Subcutaneous abdominal adipose tissue (tissue), 5 donors: Measurements from ENCODE around the gene NME1.
"Not testable (repeated sequence)": the region's sequence is repeated elsewhere in the genome, so short reads cannot be mapped to it uniquely, and the experiment has no call there.

Source experiments
- H3K27ac ChIP-seq: one replicate; pipeline ENCODE4 v1.7.0; 2013; ENCODE audit warnings: low read depth, mild to moderate bottlenecking, inconsistent platforms, low read length, moderate library complexity
- H3K27me3 ChIP-seq, 5 donors: one replicate each; pipeline ENCODE4 v1.7.0; 2013; ENCODE audit warnings: low read length in 5 of 5, inconsistent platforms in 1 of 5; ENCODE audit not compliant: control insufficient read depth in 5 of 5, insufficient read depth in 4 of 5
- H3K36me3 ChIP-seq, 5 donors: one replicate each; pipeline ENCODE4 v1.7.0; 2013; ENCODE audit warnings: low read length in 5 of 5; ENCODE audit not compliant: control insufficient read depth in 5 of 5, insufficient read depth in 5 of 5
- H3K4me1 ChIP-seq, 5 donors: one replicate each; pipeline ENCODE4 v1.7.0; 2013; ENCODE audit warnings: low read length in 5 of 5, mild to moderate bottlenecking in 3 of 5, moderate library complexity in 1 of 5; ENCODE audit not compliant: control insufficient read depth in 5 of 5, insufficient read depth in 5 of 5
- H3K4me3 ChIP-seq, 5 donors: one replicate each; pipeline ENCODE4 v1.7.0; 2013; ENCODE audit warnings: low read length in 5 of 5, low read depth in 1 of 5
- H3K9ac ChIP-seq, 5 donors: one replicate each; pipeline ENCODE4 v1.7.0; 2013; ENCODE audit warnings: low read length in 5 of 5, mild to moderate bottlenecking in 4 of 5, moderate library complexity in 3 of 5
- H3K9me3 ChIP-seq, 5 donors: one replicate each; pipeline ENCODE4 v1.7.0; 2013; ENCODE audit warnings: low read length in 5 of 5; ENCODE audit not compliant: control insufficient read depth in 5 of 5
- donor health status: healthy.
- donor health status: healthy.
- donor health status: healthy.
- donor health status: healthy.
- donor health status: healthy.

NME1 gene

GRCh38 chr17:51121620-51122472, 31.5 kb upstream of the NME1 start:
- peak overlapping the region; percentile 61 to 82 (median 74) for H3K4me3 ChIP-seq
- H3K36me3 ChIP-seq, result no peaks in the 10 kb centered on the region
- H3K9ac ChIP-seq, result peak overlapping the region; percentile 88 to 99 (median 93)
- peaks cover 20 to 38% (median 35%) of the 10 kb centered on the region in 5 donors for H3K4me1 ChIP-seq
- no peaks in the 10 kb centered on the region for H3K27me3 ChIP-seq
- peak overlapping the region; percentile 100 for H3K27ac ChIP-seq
- no peaks in the 10 kb centered on the region for H3K9me3 ChIP-seq

DNA sequence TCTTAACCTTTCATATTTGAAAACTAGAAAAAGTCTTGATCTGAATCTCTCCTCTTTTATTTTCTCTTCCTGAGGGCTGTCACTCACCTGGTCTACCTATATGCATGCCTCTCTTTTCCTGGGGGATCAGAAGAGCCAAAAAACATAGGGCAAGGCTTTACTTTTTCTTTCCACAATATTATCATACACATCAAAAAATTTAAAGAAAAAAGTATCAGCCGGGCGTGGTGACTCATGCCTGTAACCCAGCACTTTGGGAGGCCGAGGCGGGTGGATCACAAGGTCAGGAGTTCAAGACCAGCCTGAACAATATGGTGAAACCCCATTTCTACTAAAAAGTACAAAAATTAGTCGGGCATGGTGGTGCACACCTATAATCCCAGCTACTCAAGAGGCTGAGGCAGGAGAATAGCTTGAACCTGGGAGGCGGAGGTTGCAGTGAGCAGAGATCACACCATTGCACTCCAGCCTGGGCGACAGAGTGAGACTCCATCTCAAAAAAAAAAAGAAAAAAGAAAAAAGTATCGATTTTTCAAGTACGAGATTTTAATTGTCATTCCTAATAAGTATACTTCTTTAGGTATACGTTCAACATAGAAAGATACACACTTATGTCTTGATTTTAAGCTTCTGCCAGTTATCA, 30.8 kb upstream of the NME1 start:
- Histone ChIP-seq H3K4me3 (peak overlapping the region in 1 of 5 donors; percentile 82), H3K27ac (peak overlapping the region; percentile 100), H3K9ac (peak overlapping the region in 4 of 5 donors; percentile 88 to 99 (median 92)), H3K4me1 (peaks cover 20 to 38% (median 31%) of the 10 kb centered on the region in 5 donors)
- not testable (repeated sequence) for H3K27me3 ChIP-seq, H3K36me3 ChIP-seq, H3K9me3 ChIP-seq

DNA sequence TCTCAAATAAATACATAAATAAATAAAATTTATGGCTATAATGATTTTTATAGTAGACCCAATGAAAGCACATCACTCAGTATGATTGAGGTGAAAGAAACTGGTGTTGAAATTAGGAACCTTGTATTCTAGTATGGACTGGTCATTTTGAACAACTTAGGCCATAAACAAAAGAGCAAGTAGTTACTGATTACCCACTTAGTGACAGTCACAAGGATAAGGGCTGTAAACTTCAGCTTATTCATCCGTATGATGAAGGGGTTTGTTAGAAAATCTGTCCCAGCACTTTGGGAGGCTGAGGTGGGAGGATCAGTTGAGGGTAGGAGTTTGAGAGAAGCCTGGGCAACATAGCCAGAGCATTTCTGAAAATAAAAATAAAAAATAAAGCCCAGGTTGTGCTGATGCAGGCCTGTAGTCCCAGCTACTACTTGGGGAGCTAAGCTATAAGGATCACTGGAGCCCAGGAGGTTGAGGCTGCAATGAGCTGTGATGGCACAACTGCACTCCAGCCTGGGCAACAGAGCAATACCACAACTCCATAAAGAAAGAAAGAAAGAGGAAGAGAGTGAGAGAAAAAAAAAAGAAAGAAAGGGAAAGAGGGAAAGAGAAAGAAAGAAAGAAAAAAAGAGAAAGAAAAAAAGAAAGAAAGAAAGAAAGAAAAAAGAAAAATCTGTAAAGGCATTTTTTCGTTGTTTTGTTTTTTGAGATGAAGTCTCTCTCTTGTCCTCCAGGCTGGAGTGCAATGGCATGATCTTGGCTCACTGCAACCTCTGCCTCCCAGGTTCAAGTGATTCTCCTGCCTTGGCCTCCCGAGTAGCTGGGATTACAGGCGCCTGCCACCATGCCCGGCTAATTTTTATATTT, 28.5 kb upstream of the NME1 start:
- H3K9ac ChIP-seq, result no peak overlapping the region
- no peaks in the 10 kb centered on the region for H3K27me3 ChIP-seq
- H3K36me3 ChIP-seq, result no peaks in the 10 kb centered on the region
- H3K4me1 ChIP-seq, result peaks cover under 1 to 20% (median 14%) of the 10 kb centered on the region in 5 donors
- H3K4me3 ChIP-seq, result no peak overlapping the region
- no peaks in the 10 kb centered on the region for H3K9me3 ChIP-seq
- H3K27ac ChIP-seq, result peak overlapping the region; percentile 3

- H3K4me3 ChIP-seq, result no peak overlapping the region
- H3K27ac ChIP-seq, result peak overlapping the region; percentile 30
- H3K9me3 ChIP-seq, result no peaks in the 10 kb centered on the region
- H3K9ac ChIP-seq, result peak overlapping the region in 1 of 5 donors; percentile 30
- no peaks in the 10 kb centered on the region for H3K36me3 ChIP-seq
- H3K4me1 ChIP-seq, result peaks cover 0 to 19% (median 3%) of the 10 kb centered on the region in 5 donors
- no peaks in the 10 kb centered on the region for H3K27me3 ChIP-seq
Measured at GRCh38 chr17:51128076-51128475, 25.3 kb upstream of the NME1 start.

GRCh38 chr17:51132964-51133319, 20.4 kb upstream of the NME1 start:
- Histone ChIP-seq H3K27me3 (no peaks in the 10 kb centered on the region), H3K27ac (no peak overlapping the region)

DNA sequence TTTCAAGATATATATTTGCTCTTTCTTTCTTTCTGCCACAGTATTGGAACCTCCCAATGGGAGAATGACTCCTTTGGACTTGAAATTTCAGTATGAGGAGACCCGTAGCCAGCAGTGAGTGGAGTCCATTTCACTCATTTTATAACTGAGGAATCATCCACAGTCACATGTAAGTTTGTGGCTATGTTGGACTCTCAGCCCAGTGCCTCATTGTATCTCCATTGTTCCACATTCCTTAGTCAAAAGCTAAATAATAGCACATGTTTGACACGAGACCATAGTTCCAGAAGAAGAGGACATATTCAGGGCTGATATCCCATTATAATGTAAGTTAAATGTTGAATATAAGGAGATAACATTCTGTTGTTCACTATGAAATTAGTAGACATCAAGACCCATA, 20.0 kb upstream of the NME1 start:
- Histone ChIP-seq H3K4me1 (peaks cover 0 to 8% (median 0%) of the 10 kb centered on the region in 5 donors), H3K27me3 (no peaks in the 10 kb centered on the region), H3K4me3 (no peak overlapping the region), H3K9ac (no peak overlapping the region), H3K9me3 (no peaks in the 10 kb centered on the region), H3K27ac (no peak overlapping the region), H3K36me3 (no peaks in the 10 kb centered on the region)

More at GRCh38 chr17:51132964-51133319, 20.4 kb upstream of the NME1 start:
- Histone ChIP-seq H3K4me1 (peaks cover 0 to 12% (median under 1%) of the 10 kb centered on the region in 5 donors), H3K9me3 (no peaks in the 10 kb centered on the region), H3K4me3 (no peak overlapping the region), H3K36me3 (no peaks in the 10 kb centered on the region), H3K9ac (no peak overlapping the region)

DNA sequence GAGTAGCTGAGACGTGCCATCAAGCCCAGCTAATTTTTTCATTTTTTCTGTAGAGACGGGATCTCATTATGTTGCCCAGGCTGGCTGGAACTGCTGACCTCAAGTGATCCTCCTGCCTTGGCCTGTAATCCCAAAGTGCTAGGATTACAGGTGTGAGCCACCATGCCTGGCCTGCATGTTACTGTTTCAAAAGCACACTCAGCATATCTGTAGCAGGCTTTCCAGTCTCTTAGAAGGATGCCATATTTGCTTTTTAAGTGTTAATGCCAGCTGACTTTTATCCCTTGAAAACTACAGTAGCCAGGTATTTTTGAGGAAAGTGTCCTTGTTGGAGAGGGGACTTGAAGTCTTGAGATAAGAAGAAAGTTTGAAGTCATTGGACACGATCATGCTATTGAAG, 17.4 kb upstream of the NME1 start:
- Histone ChIP-seq H3K36me3 (no peaks in the 10 kb centered on the region), H3K27me3 (no peaks in the 10 kb centered on the region), H3K4me1 (peaks cover 0 to 8% (median 0%) of the 10 kb centered on the region in 5 donors)

DNA sequence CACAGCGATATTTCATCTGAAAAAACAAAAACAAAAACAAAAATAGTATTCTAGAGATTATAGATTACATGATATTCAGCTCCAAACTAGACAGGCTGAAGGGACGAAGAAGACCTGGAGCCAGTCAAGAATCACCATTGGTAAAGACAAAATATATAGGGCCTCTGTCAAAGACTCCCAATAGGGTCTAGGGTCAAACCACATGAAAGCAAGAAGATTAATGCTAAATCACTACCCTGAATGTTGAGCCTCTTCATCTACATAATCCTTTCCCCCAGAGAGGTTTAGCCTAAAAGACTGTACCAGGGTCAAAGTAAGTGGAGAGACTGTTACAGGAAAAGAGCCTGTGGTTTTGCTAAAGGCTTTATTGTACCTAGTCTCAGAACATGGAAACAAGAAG, 10.8 kb upstream of the NME1 start:
- no peaks in the 10 kb centered on the region for H3K4me1 ChIP-seq
- H3K9ac ChIP-seq, result no peak overlapping the region
- no peak overlapping the region for H3K27ac ChIP-seq
- H3K27me3 ChIP-seq, result no peaks in the 10 kb centered on the region
- H3K4me3 ChIP-seq, result no peak overlapping the region
- H3K36me3 ChIP-seq, result no peaks in the 10 kb centered on the region
- H3K9me3 ChIP-seq, result no peaks in the 10 kb centered on the region

More for the DNA sequence above, 17.4 kb upstream of the NME1 start:
- no peak overlapping the region for H3K27ac ChIP-seq
- H3K9ac ChIP-seq, result no peak overlapping the region
- H3K9me3 ChIP-seq, result no peaks in the 10 kb centered on the region
- H3K4me3 ChIP-seq, result no peak overlapping the region

DNA sequence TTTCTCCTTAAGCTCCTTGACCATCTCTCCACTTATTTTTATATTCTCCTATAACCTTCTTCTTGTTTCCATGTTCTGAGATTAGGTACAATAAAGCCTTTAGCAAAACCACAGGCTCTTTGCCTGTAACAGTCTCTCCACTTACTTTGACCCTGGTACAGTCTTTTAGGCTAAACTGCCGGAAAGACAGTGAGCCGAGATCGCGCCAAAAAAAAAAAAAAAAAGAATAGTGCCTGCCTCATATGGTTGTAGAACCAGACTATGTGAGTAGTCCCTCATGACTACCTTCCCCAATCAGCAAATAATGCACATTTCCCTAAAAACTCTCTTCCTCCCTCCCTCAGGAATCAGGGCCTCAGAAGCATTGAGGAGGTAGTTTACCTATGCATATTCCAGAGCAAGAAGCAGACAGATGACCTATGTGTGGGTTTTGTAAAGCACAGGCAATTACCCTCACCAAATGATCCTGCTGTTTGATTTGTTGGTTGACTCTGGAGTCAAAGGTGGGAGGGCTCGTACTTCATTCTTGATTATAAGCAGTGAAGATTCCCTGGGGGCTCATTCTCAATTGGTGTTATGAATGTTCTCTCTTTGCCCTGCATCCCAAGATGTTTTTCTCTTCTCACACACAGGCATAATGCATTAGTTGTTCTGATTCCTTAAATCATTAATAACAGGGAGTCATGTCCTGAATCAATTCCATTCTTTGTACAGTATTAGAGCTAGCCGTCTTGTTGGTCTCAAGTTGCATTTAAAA, 8.9 kb upstream of the NME1 start:
- Histone ChIP-seq H3K4me3 (no peak overlapping the region), H3K27ac (no peak overlapping the region), H3K9me3 (no peaks in the 10 kb centered on the region), H3K9ac (no peak overlapping the region), H3K27me3 (no peaks in the 10 kb centered on the region), H3K36me3 (no peaks in the 10 kb centered on the region), H3K4me1 (no peaks in the 10 kb centered on the region)
